HepG2 (cell line): Measurements from ENCODE around the gene PPP1R7. TPM values are rescaled to one million over a fixed set of nuclear protein-coding genes. Genes with fewer than 3 reads are reported as not detected.

Experiments used
- HMG20A ChIP-seq: IDR thresholded peaks from 2 replicates; pipeline ENCODE4 v1.6.1; 2016; ENCODE audit warnings: borderline replicate concordance
- IRF9 ChIP-seq: sonication (generic); formaldehyde crosslinking; IDR thresholded peaks from 2 replicates; pipeline ENCODE4 v1.8.0; 2022; ENCODE audit warnings: missing genetic modification reagents, mild to moderate bottlenecking, borderline replicate concordance
- KMT2B ChIP-seq: IDR thresholded peaks from 2 replicates; pipeline ENCODE4 v1.6.1; 2016; ENCODE audit warnings: missing genetic modification reagents, missing compliant biosample characterization
- MBNL3 ChIP-seq: fragments of 250-450 bp; sonication (Bioruptor Pico); conservative IDR thresholded peaks from 2 replicates; pipeline ENCODE4 v1.8.0; 2022; ENCODE audit warnings: mild to moderate bottlenecking, inconsistent platforms
- MTF2 ChIP-seq: sonication (generic); formaldehyde crosslinking; IDR thresholded peaks from 2 replicates; pipeline ENCODE4 v1.5.0; 2020; ENCODE audit warnings: missing genetic modification reagents, borderline replicate concordance
- NFKB2 ChIP-seq: sonication (generic); formaldehyde crosslinking; IDR thresholded peaks from 2 replicates; pipeline ENCODE4 v1.4.0; 2020; ENCODE audit warnings: missing genetic modification reagents, borderline replicate concordance
- POLR2AphosphoS5 ChIP-seq: IDR thresholded peaks from 2 replicates; pipeline ENCODE4 v1.6.1; 2012; ENCODE audit warnings: low read depth, low read length
- PRDM4 ChIP-seq: sonication (generic); formaldehyde crosslinking; IDR thresholded peaks from 2 replicates; pipeline ENCODE4 v1.9.0; 2021; ENCODE audit warnings: missing genetic modification reagents, borderline replicate concordance
- RARA ChIP-seq: IDR thresholded peaks from 2 replicates; pipeline ENCODE4 v1.6.1; 2016; ENCODE audit warnings: missing genetic modification reagents, missing compliant biosample characterization
- RFX1 ChIP-seq: fragments of 450-650 bp; IDR thresholded peaks from 2 replicates; pipeline ENCODE4 v1.6.1; 2017
- SOX5 ChIP-seq: IDR thresholded peaks from 2 replicates; pipeline ENCODE4 v1.6.1; 2016; ENCODE audit warnings: borderline replicate concordance
- YEATS4 ChIP-seq: sonication (generic); formaldehyde crosslinking; IDR thresholded peaks from 2 replicates; pipeline ENCODE4 v1.4.0; 2020; ENCODE audit warnings: missing genetic modification reagents, borderline replicate concordance
- ZBTB34 ChIP-seq: sonication (generic); formaldehyde crosslinking; IDR thresholded peaks from 2 replicates; pipeline ENCODE4 v1.8.0; 2022; ENCODE audit warnings: mild to moderate bottlenecking, missing genetic modification reagents
- ZNF281 ChIP-seq: sonication (generic); formaldehyde crosslinking; IDR thresholded peaks from 2 replicates; pipeline ENCODE4 v1.4.0; 2020; ENCODE audit warnings: missing genetic modification reagents, borderline replicate concordance
- ZNF557 ChIP-seq: sonication (generic); formaldehyde crosslinking; IDR thresholded peaks from 2 replicates; pipeline ENCODE4 v1.4.0; 2020; ENCODE audit warnings: missing genetic modification reagents
- ZNF691 ChIP-seq: sonication (generic); formaldehyde crosslinking; IDR thresholded peaks from 2 replicates; pipeline ENCODE4 v1.4.0; 2020; ENCODE audit warnings: missing genetic modification reagents, low read depth, mild to moderate bottlenecking, borderline replicate concordance
- polyA plus RNA-seq, 8 experiments: library from polyadenylated mRNA; depleted of rRNA in 3 of 8; stranded (reverse) in 7 of 8; unstranded in 1 of 8; fragments of >200 nt; fragmentation: Illumina TruSeq in 4 of 8; extraction: Trizol in 4 of 8; gene quantifications; 2 replicates each; pipeline versions ENCODE4 v1.2.1 to v1.2.3, GENCODE V29; 2011 to 2016; ENCODE audit warnings: low read depth in 4 of 8, missing spikeins in 1 of 8, mixed read lengths in 1 of 8; ENCODE audit not compliant: insufficient read depth in 1 of 8
- total RNA-seq, 5 experiments: library from RNA; depleted of rRNA; stranded (reverse); fragments of >200 nt; fragmentation: Illumina TruSeq; extraction: Trizol; gene quantifications; 2 replicates each; pipeline ENCODE4 v1.2.3, GENCODE V29; 2016; ENCODE audit warnings: low read depth in 1 of 5
- TF ChIP-seq, protein P1 (sequence below): sonication (generic); formaldehyde crosslinking; IDR thresholded peaks from 2 replicates; pipeline ENCODE4 v1.5.0; 2020; ENCODE audit warnings: mild to moderate bottlenecking, missing genetic modification reagents

Gene PPP1R7
- total and polyA plus RNA-seq, 2 of the 13 experiments (the other 11 are each of a cell fraction or from before 2014, with no cell fraction given) = 33.3 to 67.9 TPM

- TF ChIP-seq ZBTB34 (CRISPR knock-in tag) (peak; percentile 54; the same call in 1 of the 2 replicates), KMT2B (CRISPR knock-in tag) (peak; percentile 67; the same call in 1 of the 2 replicates), NFKB2 (CRISPR knock-in tag) (peak; percentile 95; the same call in 1 of the 2 replicates), PRDM4 (CRISPR knock-in tag) (no peak), YEATS4 (CRISPR knock-in tag) (peak; percentile 77; the same call in 1 of the 2 replicates), RARA (peak; percentile 4; the same call in 1 of the 2 replicates), ZNF557 (CRISPR knock-in tag) (no peak; the same call in 1 of the 2 replicates), MBNL3 (CRISPR knock-in tag) (no peak), HMG20A (CRISPR knock-in tag) (no peak), IRF9 (CRISPR knock-in tag) (0 out of 2 replicates have a peak, but pooled peaks have one; percentile 82), SOX5 (CRISPR knock-in tag) (0 out of 2 replicates have a peak, but pooled peaks have one; percentile 16), MTF2 (CRISPR knock-in tag) (0 out of 2 replicates have a peak, but pooled peaks have one; percentile 51), ZNF691 (CRISPR knock-in tag) (peak; percentile 77; the same call in 1 of the 2 replicates), RFX1 (no peak), ZNF281 (CRISPR knock-in tag) (peak; percentile 38; the same call in 1 of the 2 replicates), POLR2AphosphoS5 (no peak)
- TF ChIP-seq, protein P1, sequence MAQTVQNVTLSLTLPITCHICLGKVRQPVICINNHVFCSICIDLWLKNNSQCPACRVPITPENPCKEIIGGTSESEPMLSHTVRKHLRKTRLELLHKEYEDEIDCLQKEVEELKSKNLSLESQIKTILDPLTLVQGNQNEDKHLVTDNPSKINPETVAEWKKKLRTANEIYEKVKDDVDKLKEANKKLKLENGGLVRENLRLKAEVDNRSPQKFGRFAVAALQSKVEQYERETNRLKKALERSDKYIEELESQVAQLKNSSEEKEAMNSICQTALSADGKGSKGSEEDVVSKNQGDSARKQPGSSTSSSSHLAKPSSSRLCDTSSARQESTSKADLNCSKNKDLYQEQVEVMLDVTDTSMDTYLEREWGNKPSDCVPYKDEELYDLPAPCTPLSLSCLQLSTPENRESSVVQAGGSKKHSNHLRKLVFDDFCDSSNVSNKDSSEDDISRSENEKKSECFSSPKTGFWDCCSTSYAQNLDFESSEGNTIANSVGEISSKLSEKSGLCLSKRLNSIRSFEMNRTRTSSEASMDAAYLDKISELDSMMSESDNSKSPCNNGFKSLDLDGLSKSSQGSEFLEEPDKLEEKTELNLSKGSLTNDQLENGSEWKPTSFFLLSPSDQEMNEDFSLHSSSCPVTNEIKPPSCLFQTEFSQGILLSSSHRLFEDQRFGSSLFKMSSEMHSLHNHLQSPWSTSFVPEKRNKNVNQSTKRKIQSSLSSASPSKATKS = no peak
These were observed 74.0 kb downstream of the PPP1R7 start (continued) for GRCh38 chr2:241224018-241224850.
